22Rv1 (cell line): Measurements from ENCODE around the gene TARBP2.

Experiments used
- ZFX ChIP-seq: fragments of 450-650 bp; IDR thresholded peaks from 2 replicates; pipeline ENCODE4 v1.6.1; 2017; ENCODE audit warnings: antibody characterized with exemption, borderline replicate concordance
- TF ChIP-seq, protein P1 (sequence below): fragments of 450-650 bp; IDR thresholded peaks from 2 replicates; pipeline ENCODE4 v1.5.1; 2017; ENCODE audit warnings: mild to moderate bottlenecking

DNA sequence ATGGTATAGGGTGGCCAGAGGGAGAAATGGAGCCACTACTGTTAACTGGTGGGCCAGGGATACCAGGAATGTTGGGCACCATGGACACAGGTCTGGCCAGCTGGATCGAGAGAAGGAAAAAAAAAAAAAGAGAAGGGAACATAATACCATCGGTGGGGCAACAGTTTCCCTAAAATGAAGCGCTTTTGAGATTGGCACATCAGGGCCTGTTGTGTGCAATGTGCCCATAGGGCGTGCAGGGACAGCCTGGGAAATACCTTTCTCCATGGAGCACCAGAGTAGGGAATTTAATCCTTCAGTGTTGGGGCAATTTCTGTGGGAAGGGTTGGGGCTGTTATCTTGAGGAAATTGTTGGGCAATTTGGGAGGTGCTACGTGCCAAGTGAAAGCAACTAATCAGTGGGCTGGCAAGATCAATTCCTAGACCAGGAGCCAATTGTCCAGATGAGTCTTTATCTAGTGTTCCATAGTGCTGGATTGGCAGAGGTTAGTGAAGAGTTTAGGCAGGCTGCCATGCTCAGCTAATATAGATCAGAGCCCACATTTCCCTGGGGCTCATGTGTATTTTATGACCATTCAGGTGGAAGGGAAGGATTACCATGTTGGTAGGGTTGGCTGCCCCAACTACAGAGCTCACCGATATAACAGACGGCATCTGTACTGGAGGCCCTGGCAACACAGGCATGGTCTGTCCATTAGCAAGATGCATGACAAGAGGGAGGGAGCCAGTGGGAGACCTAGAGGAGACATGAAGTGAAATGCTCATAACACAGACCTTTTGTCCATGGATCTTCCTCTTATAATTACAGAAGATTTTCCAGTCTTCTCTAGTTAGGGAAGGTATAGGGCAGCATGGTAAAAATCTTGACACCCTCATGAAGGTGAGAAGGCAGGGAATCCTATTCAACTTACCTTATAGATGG lies 31.7 kb downstream of the TARBP2 start:
- TF ChIP-seq, protein P1, sequence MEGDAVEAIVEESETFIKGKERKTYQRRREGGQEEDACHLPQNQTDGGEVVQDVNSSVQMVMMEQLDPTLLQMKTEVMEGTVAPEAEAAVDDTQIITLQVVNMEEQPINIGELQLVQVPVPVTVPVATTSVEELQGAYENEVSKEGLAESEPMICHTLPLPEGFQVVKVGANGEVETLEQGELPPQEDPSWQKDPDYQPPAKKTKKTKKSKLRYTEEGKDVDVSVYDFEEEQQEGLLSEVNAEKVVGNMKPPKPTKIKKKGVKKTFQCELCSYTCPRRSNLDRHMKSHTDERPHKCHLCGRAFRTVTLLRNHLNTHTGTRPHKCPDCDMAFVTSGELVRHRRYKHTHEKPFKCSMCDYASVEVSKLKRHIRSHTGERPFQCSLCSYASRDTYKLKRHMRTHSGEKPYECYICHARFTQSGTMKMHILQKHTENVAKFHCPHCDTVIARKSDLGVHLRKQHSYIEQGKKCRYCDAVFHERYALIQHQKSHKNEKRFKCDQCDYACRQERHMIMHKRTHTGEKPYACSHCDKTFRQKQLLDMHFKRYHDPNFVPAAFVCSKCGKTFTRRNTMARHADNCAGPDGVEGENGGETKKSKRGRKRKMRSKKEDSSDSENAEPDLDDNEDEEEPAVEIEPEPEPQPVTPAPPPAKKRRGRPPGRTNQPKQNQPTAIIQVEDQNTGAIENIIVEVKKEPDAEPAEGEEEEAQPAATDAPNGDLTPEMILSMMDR = no peak
- no peak for TF ChIP-seq ZFX
